NCI-H1092 treated with DMSO at 0.1 percent for 48 hours (cell line): ENCODE results near the gene F8A2.
"Not testable (repeated sequence)": the region's sequence is repeated elsewhere in the genome, so short reads cannot be mapped to it uniquely, and the experiment has no call there.

Experiments used
- DNase-seq: peaks from one replicate; lab custom pipeline; 2025; lab: John Stamatoyannopoulos, UW

Gene F8A2

GRCh38 chrX:155381843-155382528, at the start of gene F8A2:
TSS of gene F8A2 (plus strand) at chrX:155382095. CDS start at chrX:155382115, 20 bp downstream.
- DNase-seq: not testable (repeated sequence)

- no peak for DNase-seq
Observed at GRCh38 chrX:155333544-155334100, 48.3 kb upstream of the F8A2 start.

GRCh38 chrX:155334486-155335336, 47.2 kb upstream of the F8A2 start, which contains the start of gene CLIC2:
TSS of gene CLIC2 (minus strand) at chrX:155334614. CDS start at chrX:155334427, 187 bp downstream.
- peak; percentile 59 for DNase-seq

GRCh38 chrX:155335337-155335712, 46.6 kb upstream of the F8A2 start:
- not testable (repeated sequence) for DNase-seq

- DNase-seq: not testable (repeated sequence)
Observed at GRCh38 chrX:155345689-155346088, 36.2 kb upstream of the F8A2 start.

GRCh38 chrX:155349448-155349847, 32.4 kb upstream of the F8A2 start:
- DNase-seq: not testable (repeated sequence)

- not testable (repeated sequence) for DNase-seq
Observed at GRCh38 chrX:155363712-155364111, 18.2 kb upstream of the F8A2 start.

GRCh38 chrX:155373777-155374458, 8.0 kb upstream of the F8A2 start:
- not testable (repeated sequence) for DNase-seq

GRCh38 chrX:155379802-155380201, 2.1 kb upstream of the F8A2 start:
- DNase-seq: not testable (repeated sequence)

- not testable (repeated sequence) for DNase-seq
Observed at GRCh38 chrX:155382529-155382967, 653 bp downstream of the F8A2 start.

GRCh38 chrX:155389634-155390033, 7.7 kb downstream of the F8A2 start:
- no peak for DNase-seq

GRCh38 chrX:155394747-155395276, 12.9 kb downstream of the F8A2 start:
- DNase-seq: not testable (repeated sequence)

GRCh38 chrX:155406429-155406828, 24.5 kb downstream of the F8A2 start:
- DNase-seq: no peak

- DNase-seq: no peak
Observed at GRCh38 chrX:155417769-155418168, 35.9 kb downstream of the F8A2 start.
